ENCODE measurements around the gene HOXA6. TPM values are rescaled to one million over a fixed set of nuclear protein-coding genes. Genes with fewer than 3 reads are reported as not detected.
A peak's percentile ranks its signal among the peaks of the same experiment; 100 is the strongest.

HOXA6 gene
- total RNA-seq, 4 donors from 2014 or later: 1.1 to 13.1 (median 6.4) TPM

- peak; percentile 21 for DNase-seq (ENCODE audit: low spot score)
- TF ChIP-seq CTCF (IDR thresholded peaks at IDR 0.05): no peak
- peak; percentile 4 for ATAC-seq (ENCODE audit: low FRiP score)
Measured at GRCh38 chr7:27155816-27156507, 8.4 kb upstream of the HOXA6 start.

- no peak for TF ChIP-seq CTCF (IDR thresholded peaks at IDR 0.05)
- DNase-seq (ENCODE audit: low spot score) (peak; percentile 22), ATAC-seq (ENCODE audit: low FRiP score) (no peak)
Measured at GRCh38 chr7:27154901-27155815, 7.6 kb upstream of the HOXA6 start.

- ATAC-seq (ENCODE audit: low FRiP score) (no peak), DNase-seq (ENCODE audit: low spot score) (peak; percentile 17)
- TF ChIP-seq CTCF (IDR thresholded peaks at IDR 0.05): no peak
Measured at GRCh38 chr7:27154369-27154768, 6.8 kb upstream of the HOXA6 start.

- TF ChIP-seq CTCF (IDR thresholded peaks at IDR 0.05): no peak
- DNase-seq (ENCODE audit: low spot score): peak; percentile 19
- ATAC-seq (ENCODE audit: low FRiP score): no peak
Measured at GRCh38 chr7:27153526-27153925, 6.0 kb upstream of the HOXA6 start.

GRCh38 chr7:27152816-27153442, 5.4 kb upstream of the HOXA6 start:
- no peak for ATAC-seq (ENCODE audit: low FRiP score)
- TF ChIP-seq CTCF (IDR thresholded peaks at IDR 0.05): no peak
- DNase-seq (ENCODE audit: low spot score): no peak

- ATAC-seq (ENCODE audit: low FRiP score): peak; percentile 18
- DNase-seq (ENCODE audit: low spot score): peak; percentile 47
- no peak for TF ChIP-seq CTCF (IDR thresholded peaks at IDR 0.05)
Measured at GRCh38 chr7:27151931-27152815, 4.6 kb upstream of the HOXA6 start, which contains the start of gene HOXA3. TSS of gene HOXA3 (minus strand) at chr7:27152583. CDS start at chr7:27110640, 41,943 bp downstream.
